HCT116 (cell line): ENCODE results near the gene KIF25. TPM values are rescaled to one million over a fixed set of nuclear protein-coding genes. Genes with fewer than 3 reads are reported as not detected.

Experiments used
- ATAC-seq: fragments of 200-7000 bp; cut with Tn5 transposase; 2 replicates; pipeline ENCODE4 v1.9.1; 2020; ENCODE audit warnings: mild to moderate bottlenecking, moderate library complexity
- BruUV-seq: library from RNA; stranded (reverse); fragments of 400-500 nt; replicated peaks from 2 replicates; lab custom pipeline; 2021; lab: Mats Ljungman, UMichigan
- CTCF ChIA-PET: fragments of 300-600 bp; sonication (Branson Sonifier 250); formaldehyde crosslinking; loops from one replicate; lab custom pipeline; 2021; ENCODE audit warnings: antibody characterized with exemption; lab: Charles Lee
- POLR2A ChIA-PET: fragments of 300-600, 350-600 bp; sonication (Branson Sonifier 250); formaldehyde crosslinking; loops from one replicate; lab custom pipeline; 2021; ENCODE audit warnings: antibody characterized with exemption; lab: Charles Lee
- RAD21 ChIA-PET, 2 experiments: fragments of 300-600 bp; sonication (Branson Sonifier 250); formaldehyde crosslinking; loops; one replicate each; lab custom pipeline; 2023; ENCODE audit warnings: low total read pairs in 2 of 2; ENCODE audit not compliant: uncharacterized antibody in 2 of 2, unreplicated experiment in 2 of 2, low non-redundant PET in 1 of 2; lab: Charles Lee
- DNase-seq: peaks from one replicate; pipeline ENCODE4 v3.0.0-alpha.2; 2010; ENCODE audit warnings: low read depth, low spot score
- H2AFZ ChIP-seq: fragments of 200-600 bp; shearing (Covaris generic), sonication (generic); 2 replicates; pipeline ENCODE4 v1.6.1; 2017; ENCODE audit warnings: low read depth, mixed run types, mixed read lengths, antibody characterized with exemption, low read length; ENCODE audit not compliant: poor library complexity, severe bottlenecking
- H3K27ac ChIP-seq: 2 replicates; pipeline ENCODE4 v1.5.1; 2012; ENCODE audit warnings: low read depth, low read length
- H3K27me3 ChIP-seq: fragments of 200-600 bp; sonication (generic); 2 replicates; pipeline ENCODE4 v1.6.1; 2016; ENCODE audit warnings: mixed run types, low read length, mixed read lengths; ENCODE audit not compliant: insufficient read depth
- H3K36me3 ChIP-seq, 2 experiments: fragments of 200-500 bp in 1 of 2; fragments of 200-600 bp in 1 of 2; sonication (Bioruptor generic) in 1 of 2; sonication (generic) in 1 of 2; 2 replicates each; pipeline versions ENCODE4 v1.5.1 to v1.6.1; 2014 to 2016; ENCODE audit warnings: low read length in 2 of 2, inconsistent platforms in 1 of 2, mixed read lengths in 1 of 2, mixed run types in 1 of 2; ENCODE audit not compliant: insufficient read depth in 2 of 2, control insufficient read depth in 1 of 2
- H3K4me1 ChIP-seq, 2 experiments: fragments of 200-600 bp in 1 of 2; sonication (generic) in 1 of 2; 2 replicates each; pipeline versions ENCODE4 v1.5.1 to v1.6.1; 2012 to 2017; ENCODE audit warnings: low read length in 2 of 2, inconsistent platforms in 1 of 2, mild to moderate bottlenecking in 1 of 2, mixed read lengths in 1 of 2, mixed run types in 1 of 2, moderate library complexity in 1 of 2; ENCODE audit not compliant: insufficient read depth in 2 of 2, control insufficient read depth in 1 of 2
- H3K4me2 ChIP-seq: fragments of 200-600 bp; sonication (generic); 2 replicates; pipeline ENCODE4 v1.6.1; 2017; ENCODE audit warnings: mixed run types, low read length, mixed read lengths
- H3K4me3 ChIP-seq, 2 experiments: fragments of 200-600 bp in 1 of 2; sonication (generic) in 1 of 2; replicated peaks in 1 of 2; 2 replicates each; pipeline ENCODE4 v1.5.1; 2011 to 2016; ENCODE audit warnings: low read length in 2 of 2, control low read depth in 1 of 2, low read depth in 1 of 2, mild to moderate bottlenecking in 1 of 2, mixed read lengths in 1 of 2, mixed run types in 1 of 2
- H3K79me2 ChIP-seq: fragments of 200-600 bp; sonication (generic); 2 replicates; pipeline ENCODE4 v1.6.1; 2017; ENCODE audit warnings: mild to moderate bottlenecking, mixed run types, low read length, moderate library complexity, mixed read lengths; ENCODE audit not compliant: insufficient read depth
- H3K9ac ChIP-seq: fragments of 200-600 bp; sonication (generic); 2 replicates; pipeline ENCODE4 v1.6.1; 2016; ENCODE audit warnings: low read length, mixed read lengths
- H3K9me2 ChIP-seq: fragments of 200-600 bp; sonication (generic), shearing (Covaris generic); 2 replicates; pipeline ENCODE4 v1.6.1; 2017; ENCODE audit warnings: mixed run types, mild to moderate bottlenecking, moderate library complexity; ENCODE audit not compliant: insufficient read depth
- H3K9me3 ChIP-seq, 2 experiments: fragments of 200-500 bp in 1 of 2; fragments of 200-600 bp in 1 of 2; sonication (Bioruptor generic) in 1 of 2; sonication (generic) in 1 of 2; 2 replicates each; pipeline ENCODE4 v1.6.1; 2014 to 2017; ENCODE audit warnings: low read length in 2 of 2, mixed read lengths in 2 of 2, inconsistent platforms in 1 of 2, low read depth in 1 of 2, mild to moderate bottlenecking in 1 of 2, mixed run types in 1 of 2, moderate library complexity in 1 of 2; ENCODE audit not compliant: control insufficient read depth in 1 of 2, insufficient read depth in 1 of 2
- H4K20me1 ChIP-seq: fragments of 200-600 bp; sonication (generic), shearing (Covaris generic); 2 replicates; pipeline ENCODE4 v1.6.1; 2017; ENCODE audit warnings: mixed run types, mild to moderate bottlenecking, moderate library complexity; ENCODE audit not compliant: insufficient read depth
- CEBPB ChIP-seq: IDR thresholded peaks from 2 replicates; pipeline ENCODE4 v1.6.1; 2012; ENCODE audit warnings: low read depth
- EZH2 ChIP-seq: fragments of 200-600 bp; sonication (generic); IDR thresholded peaks from 2 replicates; pipeline ENCODE4 v1.6.1; 2017; ENCODE audit warnings: antibody characterized with exemption, mixed run types
- FOSL1 ChIP-seq: IDR thresholded peaks from 2 replicates; pipeline ENCODE4 v1.6.1; 2012; ENCODE audit warnings: low read depth
- JUND ChIP-seq: IDR thresholded peaks from 2 replicates; pipeline ENCODE4 v1.6.1; 2012
- POLR2AphosphoS5 ChIP-seq: IDR thresholded peaks from 2 replicates; pipeline ENCODE4 v1.6.1; 2011; ENCODE audit warnings: mild to moderate bottlenecking, low read depth, low read length, moderate library complexity
- SIN3A ChIP-seq: IDR thresholded peaks from 2 replicates; pipeline ENCODE4 v1.6.1; 2012; ENCODE audit warnings: low read depth
- TCF7L2 ChIP-seq: IDR thresholded peaks from 2 replicates; pipeline ENCODE4 v1.7.0; 2011; ENCODE audit warnings: borderline replicate concordance, inconsistent platforms; ENCODE audit not compliant: insufficient read depth, insufficient read length; ENCODE audit errors: extremely low read depth
- YY1 ChIP-seq: IDR thresholded peaks from 2 replicates; pipeline ENCODE4 v1.6.1; 2011; ENCODE audit warnings: low read length, low read depth, moderate library complexity, mild to moderate bottlenecking; ENCODE audit not compliant: insufficient replicate concordance; ENCODE audit errors: extremely low read depth
- ZFX ChIP-seq: fragments of 450-650 bp; IDR thresholded peaks from 2 replicates; pipeline ENCODE4 v1.6.1; 2017
- intact Hi-C: fragments of 100-400 bp; cut with micrococcal nuclease; formaldehyde crosslinking; loops from 2 replicates; pipeline ENCODE4 v1.10.0; 2022
- total RNA-seq: library from RNA; stranded (reverse); gene quantifications from one replicate; pipeline ENCODE4 v1.2.1, GENCODE V29; 2021; ENCODE audit not compliant: unreplicated experiment
- TF ChIP-seq, protein P1 (sequence below): IDR thresholded peaks from 2 replicates; pipeline ENCODE4 v1.6.1; 2011; ENCODE audit warnings: mild to moderate bottlenecking, low read length, moderate library complexity; ENCODE audit not compliant: insufficient replicate concordance; ENCODE audit errors: extremely low read depth
- TF ChIP-seq, protein P2 (sequence below): IDR thresholded peaks from 2 replicates; pipeline ENCODE4 v1.6.1; 2012
- TF ChIP-seq, protein P3 (sequence below): IDR thresholded peaks from 2 replicates; pipeline ENCODE4 v1.6.1; 2012; ENCODE audit warnings: low read depth
- TF ChIP-seq, protein P4 (sequence below), 3 experiments: fragments of 200-600 bp in 1 of 3; sonication (generic) in 1 of 3; IDR thresholded peaks in 2 of 3; conservative IDR thresholded peaks in 1 of 3; 2 replicates each; pipeline ENCODE4 v1.5.1; 2012 to 2017; ENCODE audit warnings: low read depth in 2 of 3, low read length in 2 of 3, antibody characterized with exemption in 1 of 3, borderline replicate concordance in 1 of 3, control low read depth in 1 of 3, mild to moderate bottlenecking in 1 of 3, mixed read lengths in 1 of 3, mixed run types in 1 of 3, moderate library complexity in 1 of 3; ENCODE audit not compliant: insufficient read depth in 1 of 3

The KIF25 gene
- total RNA-seq, 1 experiment from 2014 or later = not detected

DNA sequence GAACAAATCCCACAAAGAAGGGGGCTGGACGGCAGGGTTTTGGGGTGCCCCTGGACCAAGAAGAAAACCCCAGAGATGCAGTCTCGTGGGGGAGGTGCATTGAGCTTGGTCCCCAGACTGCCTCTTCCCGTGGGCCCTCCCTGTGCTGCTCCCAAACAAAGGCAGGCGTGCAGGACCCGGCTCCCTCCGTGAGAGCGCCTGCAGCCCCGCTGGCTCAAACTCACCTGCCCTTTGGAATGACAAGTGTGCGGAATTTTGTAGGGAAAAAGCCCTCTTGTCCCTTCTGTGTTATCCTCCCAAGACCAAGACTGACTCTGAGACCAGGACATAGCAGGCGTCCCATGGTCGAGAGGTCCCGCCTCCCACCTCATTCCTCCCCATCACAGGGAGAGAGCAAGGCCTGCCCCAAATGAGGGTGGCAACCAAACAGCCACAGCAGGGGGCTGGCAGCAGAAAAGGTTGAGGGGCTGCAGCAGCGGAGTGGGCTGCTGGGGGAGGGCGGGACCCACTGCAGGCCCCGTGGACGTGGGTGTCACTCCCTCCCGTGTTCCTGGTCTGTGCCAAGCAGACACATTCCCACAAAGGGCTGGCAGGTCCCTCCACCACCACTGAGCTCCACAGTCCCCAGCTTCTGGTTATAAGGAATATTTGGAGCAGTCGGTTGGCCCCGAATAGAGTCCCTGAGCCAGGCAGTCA lies 87.1 kb downstream of the KIF25 start (continued):
- TF ChIP-seq, protein P1, sequence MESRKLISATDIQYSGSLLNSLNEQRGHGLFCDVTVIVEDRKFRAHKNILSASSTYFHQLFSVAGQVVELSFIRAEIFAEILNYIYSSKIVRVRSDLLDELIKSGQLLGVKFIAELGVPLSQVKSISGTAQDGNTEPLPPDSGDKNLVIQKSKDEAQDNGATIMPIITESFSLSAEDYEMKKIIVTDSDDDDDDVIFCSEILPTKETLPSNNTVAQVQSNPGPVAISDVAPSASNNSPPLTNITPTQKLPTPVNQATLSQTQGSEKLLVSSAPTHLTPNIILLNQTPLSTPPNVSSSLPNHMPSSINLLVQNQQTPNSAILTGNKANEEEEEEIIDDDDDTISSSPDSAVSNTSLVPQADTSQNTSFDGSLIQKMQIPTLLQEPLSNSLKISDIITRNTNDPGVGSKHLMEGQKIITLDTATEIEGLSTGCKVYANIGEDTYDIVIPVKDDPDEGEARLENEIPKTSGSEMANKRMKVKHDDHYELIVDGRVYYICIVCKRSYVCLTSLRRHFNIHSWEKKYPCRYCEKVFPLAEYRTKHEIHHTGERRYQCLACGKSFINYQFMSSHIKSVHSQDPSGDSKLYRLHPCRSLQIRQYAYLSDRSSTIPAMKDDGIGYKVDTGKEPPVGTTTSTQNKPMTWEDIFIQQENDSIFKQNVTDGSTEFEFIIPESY = no peak
- no peak for TF ChIP-seq CEBPB
- TF ChIP-seq POLR2AphosphoS5 = no peak
- no peak for TF ChIP-seq SIN3A

DNA sequence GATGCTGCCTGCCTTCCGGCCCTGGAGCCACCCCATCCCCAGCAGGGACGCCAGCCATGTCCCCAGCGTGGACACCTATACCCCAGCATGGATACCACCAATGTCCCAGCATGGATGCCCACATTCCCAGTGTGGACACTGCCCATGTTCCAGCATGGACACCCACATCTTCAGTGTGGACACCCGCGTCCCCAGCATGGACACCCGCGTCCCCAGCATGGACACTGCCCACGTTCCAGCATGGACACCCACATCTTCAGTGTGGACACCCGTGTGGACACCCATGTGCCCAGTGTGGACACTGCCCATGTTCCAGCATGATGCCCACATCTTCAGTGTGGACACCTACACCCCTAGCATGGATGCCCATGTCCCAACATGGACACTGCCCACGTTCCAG lies 88.6 kb downstream of the KIF25 start:
- ATAC-seq (no peak), DNase-seq (no peak)
- Histone ChIP-seq H3K79me2 (no peaks in the 10 kb centered on the region), H3K27ac (no peak overlapping the region), H3K36me3 (no peaks in the 10 kb centered on the region), H3K9me2 (no peaks in the 10 kb centered on the region), H3K9me3 (no peaks in the 10 kb centered on the region), H3K9ac (no peak overlapping the region), H3K4me3 (no peak overlapping the region), H3K27me3 (peaks cover 7% of the 10 kb centered on the region; the same call in 1 of the 2 replicates), H4K20me1 (no peaks in the 10 kb centered on the region), H2AFZ (no peak overlapping the region), H3K4me2 (no peak overlapping the region), H3K4me1 (peaks cover 0 to 4% of the 10 kb centered on the region in 2 experiments; a peak in 1 of 4 replicates)
- ChIA-PET POLR2A (no interaction called here), RAD21 (no interaction called here), CTCF (no interaction called here)
- intact Hi-C loops = no loop called here
- no TSS peak for BruUV-seq
- TF ChIP-seq TCF7L2 = no peak
- TF ChIP-seq YY1 = no peak
- TF ChIP-seq, protein P1 = no peak
- no peak for TF ChIP-seq CEBPB
- TF ChIP-seq SIN3A = no peak
- TF ChIP-seq, protein P2, sequence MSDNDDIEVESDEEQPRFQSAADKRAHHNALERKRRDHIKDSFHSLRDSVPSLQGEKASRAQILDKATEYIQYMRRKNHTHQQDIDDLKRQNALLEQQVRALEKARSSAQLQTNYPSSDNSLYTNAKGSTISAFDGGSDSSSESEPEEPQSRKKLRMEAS = no peak
- no peak for TF ChIP-seq FOSL1
- TF ChIP-seq, protein P3, sequence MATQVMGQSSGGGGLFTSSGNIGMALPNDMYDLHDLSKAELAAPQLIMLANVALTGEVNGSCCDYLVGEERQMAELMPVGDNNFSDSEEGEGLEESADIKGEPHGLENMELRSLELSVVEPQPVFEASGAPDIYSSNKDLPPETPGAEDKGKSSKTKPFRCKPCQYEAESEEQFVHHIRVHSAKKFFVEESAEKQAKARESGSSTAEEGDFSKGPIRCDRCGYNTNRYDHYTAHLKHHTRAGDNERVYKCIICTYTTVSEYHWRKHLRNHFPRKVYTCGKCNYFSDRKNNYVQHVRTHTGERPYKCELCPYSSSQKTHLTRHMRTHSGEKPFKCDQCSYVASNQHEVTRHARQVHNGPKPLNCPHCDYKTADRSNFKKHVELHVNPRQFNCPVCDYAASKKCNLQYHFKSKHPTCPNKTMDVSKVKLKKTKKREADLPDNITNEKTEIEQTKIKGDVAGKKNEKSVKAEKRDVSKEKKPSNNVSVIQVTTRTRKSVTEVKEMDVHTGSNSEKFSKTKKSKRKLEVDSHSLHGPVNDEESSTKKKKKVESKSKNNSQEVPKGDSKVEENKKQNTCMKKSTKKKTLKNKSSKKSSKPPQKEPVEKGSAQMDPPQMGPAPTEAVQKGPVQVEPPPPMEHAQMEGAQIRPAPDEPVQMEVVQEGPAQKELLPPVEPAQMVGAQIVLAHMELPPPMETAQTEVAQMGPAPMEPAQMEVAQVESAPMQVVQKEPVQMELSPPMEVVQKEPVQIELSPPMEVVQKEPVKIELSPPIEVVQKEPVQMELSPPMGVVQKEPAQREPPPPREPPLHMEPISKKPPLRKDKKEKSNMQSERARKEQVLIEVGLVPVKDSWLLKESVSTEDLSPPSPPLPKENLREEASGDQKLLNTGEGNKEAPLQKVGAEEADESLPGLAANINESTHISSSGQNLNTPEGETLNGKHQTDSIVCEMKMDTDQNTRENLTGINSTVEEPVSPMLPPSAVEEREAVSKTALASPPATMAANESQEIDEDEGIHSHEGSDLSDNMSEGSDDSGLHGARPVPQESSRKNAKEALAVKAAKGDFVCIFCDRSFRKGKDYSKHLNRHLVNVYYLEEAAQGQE = no peak
- TF ChIP-seq, protein P4, sequence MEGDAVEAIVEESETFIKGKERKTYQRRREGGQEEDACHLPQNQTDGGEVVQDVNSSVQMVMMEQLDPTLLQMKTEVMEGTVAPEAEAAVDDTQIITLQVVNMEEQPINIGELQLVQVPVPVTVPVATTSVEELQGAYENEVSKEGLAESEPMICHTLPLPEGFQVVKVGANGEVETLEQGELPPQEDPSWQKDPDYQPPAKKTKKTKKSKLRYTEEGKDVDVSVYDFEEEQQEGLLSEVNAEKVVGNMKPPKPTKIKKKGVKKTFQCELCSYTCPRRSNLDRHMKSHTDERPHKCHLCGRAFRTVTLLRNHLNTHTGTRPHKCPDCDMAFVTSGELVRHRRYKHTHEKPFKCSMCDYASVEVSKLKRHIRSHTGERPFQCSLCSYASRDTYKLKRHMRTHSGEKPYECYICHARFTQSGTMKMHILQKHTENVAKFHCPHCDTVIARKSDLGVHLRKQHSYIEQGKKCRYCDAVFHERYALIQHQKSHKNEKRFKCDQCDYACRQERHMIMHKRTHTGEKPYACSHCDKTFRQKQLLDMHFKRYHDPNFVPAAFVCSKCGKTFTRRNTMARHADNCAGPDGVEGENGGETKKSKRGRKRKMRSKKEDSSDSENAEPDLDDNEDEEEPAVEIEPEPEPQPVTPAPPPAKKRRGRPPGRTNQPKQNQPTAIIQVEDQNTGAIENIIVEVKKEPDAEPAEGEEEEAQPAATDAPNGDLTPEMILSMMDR (IDR thresholded peaks at IDR 0.05 in 2 of 3, conservative IDR thresholded peaks at IDR 0.05 in 1 of 3; ENCODE audit: borderline replicate concordance in 1 of 3, insufficient read depth in 1 of 3, low read depth in 2 of 3, low read length in 2 of 3) = no peak
- TF ChIP-seq ZFX = no peak
- no peak for TF ChIP-seq JUND
- TF ChIP-seq EZH2 = no peak
